GM23338 (cell line): Measurements from ENCODE around the gene ZNF555. TPM values are rescaled to one million over a fixed set of nuclear protein-coding genes. Genes with fewer than 3 reads are reported as not detected.

ENCODE experiments used
- ATAC-seq: fragments of 200-7000 bp; cut with Tn5 transposase; 3 replicates; pipeline ENCODE4 v1.9.1; 2020
- DNase-seq: peaks from one replicate; pipeline ENCODE4 v3.0.0-alpha.2; 2015; ENCODE audit warnings: low spot score
- H2AFZ ChIP-seq: fragments of 200-600 bp; sonication (generic); 2 replicates; pipeline ENCODE4 v1.8.0; 2016; ENCODE audit warnings: antibody characterized with exemption, mild to moderate bottlenecking, moderate library complexity
- H3F3A ChIP-seq: fragments of 200-600 bp; sonication (generic); replicated peaks from 2 replicates; pipeline ENCODE4 v1.8.0; 2017; ENCODE audit warnings: antibody characterized with exemption, mixed run types, low read depth
- H3K27ac ChIP-seq: fragments of 200-600 bp; sonication (generic); 2 replicates; pipeline ENCODE4 v1.6.1; 2016; ENCODE audit warnings: low read depth
- H3K27me3 ChIP-seq: fragments of 200-600 bp; sonication (generic); 2 replicates; pipeline ENCODE4 v1.8.0; 2016; ENCODE audit warnings: mild to moderate bottlenecking, mixed run types, moderate library complexity; ENCODE audit not compliant: insufficient read depth
- H3K36me3 ChIP-seq: fragments of 200-600 bp; sonication (generic); 2 replicates; pipeline ENCODE4 v1.8.0; 2016; ENCODE audit warnings: mild to moderate bottlenecking; ENCODE audit not compliant: insufficient read depth
- H3K4me1 ChIP-seq: fragments of 200-600 bp; sonication (generic); 2 replicates; pipeline ENCODE4 v1.8.0; 2016; ENCODE audit warnings: mild to moderate bottlenecking, moderate library complexity; ENCODE audit not compliant: insufficient read depth
- H3K4me2 ChIP-seq: fragments of 200-600 bp; sonication (generic); 2 replicates; pipeline ENCODE4 v1.7.1; 2017; ENCODE audit warnings: mixed run types
- H3K4me3 ChIP-seq: fragments of 200-600 bp; sonication (generic); 2 replicates; pipeline ENCODE4 v1.6.1; 2016; ENCODE audit warnings: mixed run types
- H3K79me2 ChIP-seq: fragments of 200-600 bp; sonication (generic); replicated peaks from 2 replicates; pipeline ENCODE4 v1.8.0; 2017; ENCODE audit warnings: mild to moderate bottlenecking; ENCODE audit not compliant: insufficient read depth
- H3K9me2 ChIP-seq: fragments of 200-600 bp; sonication (generic); 2 replicates; pipeline ENCODE4 v1.8.0; 2017; ENCODE audit not compliant: insufficient read depth
- H4K20me1 ChIP-seq: fragments of 200-600 bp; sonication (generic); replicated peaks from 2 replicates; pipeline ENCODE4 v1.8.0; 2017; ENCODE audit warnings: mild to moderate bottlenecking; ENCODE audit not compliant: insufficient read depth
- H3K27ac Mint-ChIP-seq: 2 replicates; pipeline ENCODE4 v1.8.0; 2020; ENCODE audit warnings: inconsistent platforms, mild to moderate bottlenecking, moderate library complexity, mixed read lengths
- H3K27me3 Mint-ChIP-seq: 3 replicates; pipeline ENCODE4 v1.8.0; 2022; ENCODE audit warnings: low read depth, mild to moderate bottlenecking, moderate library complexity, mixed read lengths, inconsistent platforms; ENCODE audit not compliant: insufficient read depth, poor library complexity
- H3K36me3 Mint-ChIP-seq: 3 replicates; pipeline ENCODE4 v1.8.0; 2021; ENCODE audit warnings: low read depth, mild to moderate bottlenecking, inconsistent platforms, moderate library complexity, mixed read lengths
- H3K4me1 Mint-ChIP-seq: 3 replicates; pipeline ENCODE4 v1.8.0; 2020; ENCODE audit warnings: mild to moderate bottlenecking, inconsistent platforms, mixed read lengths
- H3K4me3 Mint-ChIP-seq: 3 replicates; pipeline ENCODE4 v1.8.0; 2021; ENCODE audit warnings: moderate library complexity, mild to moderate bottlenecking, inconsistent platforms, mixed read lengths
- H3K9me3 Mint-ChIP-seq: 3 replicates; pipeline ENCODE4 v1.8.0; 2020; ENCODE audit warnings: moderate library complexity, mild to moderate bottlenecking, inconsistent platforms, mixed read lengths
- CREB1 ChIP-seq: fragments of 250-450 bp; sonication (Bioruptor Pico); IDR thresholded peaks from 2 replicates; pipeline ENCODE4 v1.5.0; 2020; ENCODE audit warnings: low read depth, mild to moderate bottlenecking, moderate library complexity
- CTCF ChIP-seq, 2 experiments: fragments of 200-600 bp in 1 of 2; sonication (generic) in 1 of 2; conservative IDR thresholded peaks; 2 replicates each; pipeline versions ENCODE4 v1.5.1 to v1.6.1; 2016 to 2017; ENCODE audit warnings: antibody characterized with exemption in 2 of 2, low read depth in 2 of 2, mild to moderate bottlenecking in 2 of 2, moderate library complexity in 1 of 2
- EZH2 ChIP-seq: fragments of 200-600 bp; sonication (generic); IDR thresholded peaks from one replicate; pipeline ENCODE4 v1.8.0; 2017; ENCODE audit warnings: antibody characterized with exemption, mild to moderate bottlenecking, low read depth; ENCODE audit not compliant: unreplicated experiment
- EZH2phosphoT487 ChIP-seq: fragments of 200-600 bp; sonication (generic); IDR thresholded peaks from one replicate; pipeline ENCODE4 v1.8.1; 2018; ENCODE audit warnings: antibody characterized with exemption; ENCODE audit not compliant: unreplicated experiment
- JUNB ChIP-seq: IDR thresholded peaks from one replicate; pipeline ENCODE4 v1.6.1; 2016; ENCODE audit warnings: antibody characterized with exemption; ENCODE audit not compliant: unreplicated experiment
- NANOG ChIP-seq: IDR thresholded peaks from 2 replicates; pipeline ENCODE4 v1.6.1; 2016; ENCODE audit warnings: antibody characterized with exemption, borderline replicate concordance
- POLR2AphosphoS5 ChIP-seq: IDR thresholded peaks from 2 replicates; pipeline ENCODE4 v1.6.1; 2016; ENCODE audit warnings: antibody characterized with exemption, low read depth
- STAT1 ChIP-seq: IDR thresholded peaks from one replicate; pipeline ENCODE4 v1.6.1; 2016; ENCODE audit warnings: antibody characterized with exemption; ENCODE audit not compliant: unreplicated experiment
- ZNF114 ChIP-seq: fragments of 250-450 bp; sonication (Bioruptor Pico); IDR thresholded peaks from 2 replicates; pipeline ENCODE4 v1.5.0; 2020; ENCODE audit warnings: mild to moderate bottlenecking, moderate library complexity
- ZNF331 ChIP-seq: fragments of 250-450 bp; sonication (Bioruptor Pico); IDR thresholded peaks from 2 replicates; pipeline ENCODE4 v1.5.0; 2020; ENCODE audit warnings: low read depth, mild to moderate bottlenecking, moderate library complexity
- ZNF462 ChIP-seq: fragments of 250-450 bp; sonication (Bioruptor Pico); IDR thresholded peaks from 2 replicates; pipeline ENCODE4 v1.5.0; 2020; ENCODE audit warnings: mild to moderate bottlenecking, moderate library complexity
- polyA plus RNA-seq: library from polyadenylated mRNA; unstranded; fragments of >200 nt; fragmentation: Nextera tagmentation; extraction: Ambion mirVana; gene quantifications from 2 replicates; pipeline ENCODE4 v1.2.1, GENCODE V29; 2016
- total RNA-seq: library from RNA; depleted of rRNA; stranded (reverse); fragments of >200 nt; shearing (Covaris generic); gene quantifications from 2 replicates; pipeline ENCODE4 v1.2.3, GENCODE V29; 2014
- TF ChIP-seq, protein P1 (sequence below): IDR thresholded peaks from 2 replicates; pipeline ENCODE4 v1.6.1; 2016; ENCODE audit warnings: antibody characterized with exemption
- TF ChIP-seq, protein P2 (sequence below): IDR thresholded peaks from one replicate; pipeline ENCODE4 v1.6.1; 2018; ENCODE audit warnings: antibody characterized with exemption; ENCODE audit not compliant: unreplicated experiment

The ZNF555 gene
- total and polyA plus RNA-seq, 2 experiments from 2014 or later = 3.5 to 7.5 TPM

DNA sequence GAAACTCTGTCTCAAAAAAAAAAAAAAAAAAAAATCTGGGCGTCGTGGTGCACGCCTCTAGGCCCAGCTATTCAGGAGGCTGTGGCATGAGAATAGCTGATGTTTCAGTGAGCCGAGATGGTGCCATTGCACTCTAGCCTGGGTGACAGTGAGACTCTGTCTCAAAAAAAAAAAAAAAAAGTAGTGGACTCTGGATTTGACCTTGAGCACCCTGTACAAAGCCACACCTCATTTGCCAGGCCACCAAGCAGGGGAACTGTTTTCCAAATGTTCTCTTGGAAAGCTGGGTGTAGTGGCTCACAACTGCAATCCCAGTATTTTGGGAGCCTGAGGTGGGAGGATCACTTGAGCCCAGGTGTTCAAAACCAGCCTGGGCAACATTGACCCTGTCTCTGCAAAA is 3.8 kb upstream of the ZNF555 start:
- Mint-ChIP-seq H3K4me1 (peaks cover 4% of the 10 kb centered on the region), H3K9me3 (peaks cover 74% of the 10 kb centered on the region)
- ATAC-seq = no peak

More for the DNA sequence above, 3.8 kb upstream of the ZNF555 start:
- no peak overlapping the region for H2AFZ ChIP-seq
- TF ChIP-seq JUNB (no peak), CTCF (conservative IDR thresholded peaks at IDR 0.05; ENCODE audit: low read depth in 2 of 2) (no peak), ZNF114 (CRISPR knock-in tag) (no peak), ZNF462 (CRISPR knock-in tag) (no peak), CREB1 (CRISPR knock-in tag) (no peak), EZH2 (no peak), NANOG (no peak), ZNF331 (CRISPR knock-in tag) (no peak), POLR2AphosphoS5 (no peak), EZH2phosphoT487 (no peak), STAT1 (no peak)
- TF ChIP-seq, protein P1, sequence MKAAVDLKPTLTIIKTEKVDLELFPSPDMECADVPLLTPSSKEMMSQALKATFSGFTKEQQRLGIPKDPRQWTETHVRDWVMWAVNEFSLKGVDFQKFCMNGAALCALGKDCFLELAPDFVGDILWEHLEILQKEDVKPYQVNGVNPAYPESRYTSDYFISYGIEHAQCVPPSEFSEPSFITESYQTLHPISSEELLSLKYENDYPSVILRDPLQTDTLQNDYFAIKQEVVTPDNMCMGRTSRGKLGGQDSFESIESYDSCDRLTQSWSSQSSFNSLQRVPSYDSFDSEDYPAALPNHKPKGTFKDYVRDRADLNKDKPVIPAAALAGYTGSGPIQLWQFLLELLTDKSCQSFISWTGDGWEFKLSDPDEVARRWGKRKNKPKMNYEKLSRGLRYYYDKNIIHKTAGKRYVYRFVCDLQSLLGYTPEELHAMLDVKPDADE = no peak
- TF ChIP-seq, protein P2, sequence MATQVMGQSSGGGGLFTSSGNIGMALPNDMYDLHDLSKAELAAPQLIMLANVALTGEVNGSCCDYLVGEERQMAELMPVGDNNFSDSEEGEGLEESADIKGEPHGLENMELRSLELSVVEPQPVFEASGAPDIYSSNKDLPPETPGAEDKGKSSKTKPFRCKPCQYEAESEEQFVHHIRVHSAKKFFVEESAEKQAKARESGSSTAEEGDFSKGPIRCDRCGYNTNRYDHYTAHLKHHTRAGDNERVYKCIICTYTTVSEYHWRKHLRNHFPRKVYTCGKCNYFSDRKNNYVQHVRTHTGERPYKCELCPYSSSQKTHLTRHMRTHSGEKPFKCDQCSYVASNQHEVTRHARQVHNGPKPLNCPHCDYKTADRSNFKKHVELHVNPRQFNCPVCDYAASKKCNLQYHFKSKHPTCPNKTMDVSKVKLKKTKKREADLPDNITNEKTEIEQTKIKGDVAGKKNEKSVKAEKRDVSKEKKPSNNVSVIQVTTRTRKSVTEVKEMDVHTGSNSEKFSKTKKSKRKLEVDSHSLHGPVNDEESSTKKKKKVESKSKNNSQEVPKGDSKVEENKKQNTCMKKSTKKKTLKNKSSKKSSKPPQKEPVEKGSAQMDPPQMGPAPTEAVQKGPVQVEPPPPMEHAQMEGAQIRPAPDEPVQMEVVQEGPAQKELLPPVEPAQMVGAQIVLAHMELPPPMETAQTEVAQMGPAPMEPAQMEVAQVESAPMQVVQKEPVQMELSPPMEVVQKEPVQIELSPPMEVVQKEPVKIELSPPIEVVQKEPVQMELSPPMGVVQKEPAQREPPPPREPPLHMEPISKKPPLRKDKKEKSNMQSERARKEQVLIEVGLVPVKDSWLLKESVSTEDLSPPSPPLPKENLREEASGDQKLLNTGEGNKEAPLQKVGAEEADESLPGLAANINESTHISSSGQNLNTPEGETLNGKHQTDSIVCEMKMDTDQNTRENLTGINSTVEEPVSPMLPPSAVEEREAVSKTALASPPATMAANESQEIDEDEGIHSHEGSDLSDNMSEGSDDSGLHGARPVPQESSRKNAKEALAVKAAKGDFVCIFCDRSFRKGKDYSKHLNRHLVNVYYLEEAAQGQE = no peak
- peaks cover 1% of the 10 kb centered on the region; the same call in 1 of the 2 replicates for H3K79me2 ChIP-seq
- DNase-seq = no peak
- Mint-ChIP-seq H3K27me3 (peaks cover 23% of the 10 kb centered on the region), H3K4me3 (no peak overlapping the region), H3K27ac (no peak overlapping the region), H3K36me3 (peaks cover 60% of the 10 kb centered on the region)
- peaks cover 28% of the 10 kb centered on the region for H3K36me3 ChIP-seq
- H3K9me2 ChIP-seq = no peaks in the 10 kb centered on the region
- no peak overlapping the region for H3K27ac ChIP-seq
- no peak overlapping the region for H3K4me2 ChIP-seq
- no peaks in the 10 kb centered on the region for H3F3A ChIP-seq
- H3K27me3 ChIP-seq = peaks cover 5% of the 10 kb centered on the region; the same call in 1 of the 2 replicates
- H4K20me1 ChIP-seq = peaks cover 4% of the 10 kb centered on the region; the same call in 1 of the 2 replicates
- no peak overlapping the region for H3K4me3 ChIP-seq
- peaks cover 5% of the 10 kb centered on the region; the same call in 1 of the 2 replicates for H3K4me1 ChIP-seq
